ENCODE measurements around the gene ZNF775.

DNA sequence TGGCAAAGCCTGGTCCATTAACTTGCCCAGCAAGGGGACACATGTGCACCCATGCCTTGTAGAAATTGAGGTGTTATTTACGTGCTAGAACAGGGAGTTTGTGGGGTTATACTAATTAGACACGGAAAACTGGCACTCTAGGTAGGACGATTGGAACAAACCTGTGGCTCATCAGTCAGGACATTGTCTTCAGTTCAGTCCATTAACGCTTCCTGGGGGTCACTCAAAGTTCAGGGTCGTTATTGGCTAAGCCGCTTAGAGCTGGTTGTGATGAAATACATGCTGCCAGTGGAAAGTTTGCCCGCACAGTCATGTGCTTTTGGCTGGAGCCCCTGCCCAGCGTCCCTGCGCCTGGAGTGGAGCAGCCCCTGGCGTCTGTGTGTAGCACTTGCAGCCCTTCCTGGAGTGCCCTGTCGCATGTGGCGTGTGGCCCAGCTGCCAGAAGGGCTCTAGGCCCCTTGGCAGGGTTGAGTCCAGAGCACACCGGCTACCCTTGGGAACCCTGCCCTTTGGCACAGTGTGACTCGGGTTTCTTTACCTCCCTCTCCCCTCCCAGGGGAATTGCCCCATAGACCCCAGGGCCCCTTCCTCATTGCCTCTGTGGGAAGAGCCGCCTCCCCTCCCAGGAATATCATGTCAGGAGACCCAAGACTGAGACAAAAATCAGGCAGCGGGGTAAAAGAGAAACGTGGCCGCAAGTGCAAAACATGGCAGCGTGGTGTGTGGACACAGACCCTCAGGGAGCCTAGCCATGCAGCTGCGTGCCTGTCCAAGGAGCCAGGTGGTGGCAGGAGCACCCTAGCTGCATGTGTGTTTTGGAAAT lies 9.8 kb downstream of the ZNF775 start:
- TF ChIP-seq POLR2A (IDR thresholded peaks at IDR 0.05; ENCODE audit: low read length) (no peak), GATA1 (IDR thresholded peaks at IDR 0.05; ENCODE audit: low read depth, low read length) (no peak)
